Esophagus squamous epithelium (tissue), 5 donors: ENCODE measurements around the gene EEF1A2. TPM values are rescaled to one million over a fixed set of nuclear protein-coding genes. Genes with fewer than 3 reads are reported as not detected.

Experiments used
- DNase-seq: peaks from one replicate; lab custom pipeline; 2025; lab: John Stamatoyannopoulos, UW
- H3K27ac ChIP-seq, 4 donors: fragments of 200-600 bp; sonication (generic); one replicate each; pipeline ENCODE4 v1.5.1; 2016 to 2019; ENCODE audit warnings: mild to moderate bottlenecking in 1 of 4
- H3K27me3 ChIP-seq, 4 donors: fragments of 200-600 bp; sonication (generic); 1 replicate in 3 of 4; 2 replicates in 1 of 4; pipeline versions ENCODE4 v1.5.1 to v1.6.0; 2017 to 2021; ENCODE audit warnings: antibody characterized with exemption in 1 of 4
- H3K36me3 ChIP-seq, 3 donors: fragments of 200-600 bp; sonication (generic); one replicate each; pipeline ENCODE4 v1.5.1; 2016 to 2019
- H3K4me1 ChIP-seq, 3 donors: fragments of 200-600 bp; sonication (generic); one replicate each; pipeline ENCODE4 v1.5.1; 2017 to 2019
- H3K4me3 ChIP-seq, 4 donors: fragments of 200-600 bp; sonication (generic); 1 replicate in 3 of 4; 2 replicates in 1 of 4; pipeline ENCODE4 v1.5.1; 2016 to 2019; ENCODE audit warnings: mild to moderate bottlenecking in 2 of 4, moderate library complexity in 1 of 4
- H3K9me3 ChIP-seq, 3 donors: fragments of 200-600 bp; sonication (generic); one replicate each; pipeline ENCODE4 v1.5.1; 2016 to 2019
- CTCF ChIP-seq, 6 experiments: fragments of 450-650 bp in 4 of 6; fragments of 200-600 bp in 2 of 6; sonication (generic) in 2 of 6; IDR thresholded peaks; one replicate each; pipeline ENCODE4 v1.5.1; 2016 to 2019; ENCODE audit warnings: antibody characterized with exemption in 6 of 6, mild to moderate bottlenecking in 4 of 6, moderate library complexity in 4 of 6
- POLR2A ChIP-seq, 4 donors: fragments of 450-650 bp; IDR thresholded peaks; one replicate each; pipeline ENCODE4 v1.6.1; 2017; ENCODE audit warnings: antibody characterized with exemption in 4 of 4, mild to moderate bottlenecking in 4 of 4, moderate library complexity in 3 of 4
- WGBS, 2 donors: methylation state at CpG; one replicate each; pipeline ENCODE4 v1.1.5; 2018; 5-methylcytosine and 5-hydroxymethylcytosine counted together
- intact Hi-C: fragments of 100-400 bp; cut with DNase I; formaldehyde crosslinking; loops from one replicate; pipeline ENCODE4 v1.15.0; 2022
- total RNA-seq, 4 donors: library from RNA; depleted of rRNA; stranded (reverse); fragments of >200 nt; gene quantifications; one replicate each; pipeline ENCODE4 v1.1.0, GENCODE V29; 2016
- donor health status: DM: yes; HTN: yes; CAD: no.

EEF1A2 gene
- total RNA-seq, 4 donors from 2014 or later, result 0.44 to 3.1 (median 1.9) TPM

- H3K27ac ChIP-seq, result peak overlapping the region; percentile 87 to 99 (median 93)
- peak overlapping the region; percentile 20 to 66 (median 56) for H3K4me3 ChIP-seq
- peaks cover 0 to 59% (median 0%) of the 10 kb centered on the region in 4 donors for H3K27me3 ChIP-seq
- 30 to 53% methylated on average over 3 of the region's 12 CpGs for WGBS, 2 donors
- TF ChIP-seq CTCF (IDR thresholded peaks at IDR 0.05) (no peak), POLR2A (IDR thresholded peaks at IDR 0.05) (no peak)
- intact Hi-C loops, result no loop called here
- peaks cover 31 to 79% (median 36%) of the 10 kb centered on the region in 3 donors for H3K4me1 ChIP-seq
- no peak for DNase-seq
- no peaks in the 10 kb centered on the region for H3K9me3 ChIP-seq
- H3K36me3 ChIP-seq, result peaks cover 0 to 22% (median 0%) of the 10 kb centered on the region in 3 donors
Observed at GRCh38 chr20:63534427-63534830, 35.5 kb upstream of the EEF1A2 start.

- WGBS, 2 donors, result 30% methylated on average over 2 to 6 of the region's 28 CpGs
- Histone ChIP-seq H3K36me3 (peaks cover 0 to 27% (median 0%) of the 10 kb centered on the region in 3 donors), H3K4me1 (peaks cover 29 to 79% (median 34%) of the 10 kb centered on the region in 3 donors), H3K4me3 (peak overlapping the region; percentile 20 to 66 (median 56)), H3K9me3 (no peaks in the 10 kb centered on the region), H3K27me3 (peaks cover 0 to 54% (median 0%) of the 10 kb centered on the region in 4 donors), H3K27ac (peak overlapping the region; percentile 87 to 99 (median 93))
- TF ChIP-seq CTCF (IDR thresholded peaks at IDR 0.05) (no peak), POLR2A (IDR thresholded peaks at IDR 0.05) (peak in 3 of 4 donors; percentile 13 to 53 (median 22))
- intact Hi-C loops, result no loop called here
- DNase-seq, result no peak
Observed at GRCh38 chr20:63533871-63534393, 35.0 kb upstream of the EEF1A2 start.

GRCh38 chr20:63533388-63533787, 34.5 kb upstream of the EEF1A2 start:
- Histone ChIP-seq H3K27ac (peak overlapping the region; percentile 87 to 99 (median 93)), H3K27me3 (peaks cover 0 to 53% (median 0%) of the 10 kb centered on the region in 4 donors), H3K4me1 (peaks cover 25 to 77% (median 29%) of the 10 kb centered on the region in 3 donors), H3K9me3 (no peaks in the 10 kb centered on the region), H3K4me3 (peak overlapping the region in 1 of 4 donors; percentile 57), H3K36me3 (peaks cover 0 to 27% (median 0%) of the 10 kb centered on the region in 3 donors)
- TF ChIP-seq CTCF (IDR thresholded peaks at IDR 0.05) (no peak), POLR2A (IDR thresholded peaks at IDR 0.05) (no peak)
- 73 to 80% methylated on average over 1 to 3 of the region's 14 CpGs for WGBS, 2 donors
- DNase-seq, result no peak
- intact Hi-C loops, result no loop called here

GRCh38 chr20:63532449-63532971, 33.6 kb upstream of the EEF1A2 start:
- no peak overlapping the region for H3K27ac ChIP-seq
- H3K4me1 ChIP-seq, result peaks cover 19 to 69% (median 21%) of the 10 kb centered on the region in 3 donors
- H3K36me3 ChIP-seq, result peaks cover 0 to 27% (median 0%) of the 10 kb centered on the region in 3 donors
- 75 to 80% methylated on average over 8 to 17 of the region's 24 CpGs for WGBS, 2 donors
- intact Hi-C loops, result no loop called here
- no peak for TF ChIP-seq CTCF (IDR thresholded peaks at IDR 0.05)
- H3K4me3 ChIP-seq, result no peak overlapping the region
- H3K9me3 ChIP-seq, result no peaks in the 10 kb centered on the region
- DNase-seq, result no peak
- H3K27me3 ChIP-seq, result peaks cover 0 to 51% (median 0%) of the 10 kb centered on the region in 4 donors
